ENCODE data around the gene RICTOR.
A peak's percentile ranks its signal among the peaks of the same experiment; 100 is the strongest.

The RICTOR gene

DNA sequence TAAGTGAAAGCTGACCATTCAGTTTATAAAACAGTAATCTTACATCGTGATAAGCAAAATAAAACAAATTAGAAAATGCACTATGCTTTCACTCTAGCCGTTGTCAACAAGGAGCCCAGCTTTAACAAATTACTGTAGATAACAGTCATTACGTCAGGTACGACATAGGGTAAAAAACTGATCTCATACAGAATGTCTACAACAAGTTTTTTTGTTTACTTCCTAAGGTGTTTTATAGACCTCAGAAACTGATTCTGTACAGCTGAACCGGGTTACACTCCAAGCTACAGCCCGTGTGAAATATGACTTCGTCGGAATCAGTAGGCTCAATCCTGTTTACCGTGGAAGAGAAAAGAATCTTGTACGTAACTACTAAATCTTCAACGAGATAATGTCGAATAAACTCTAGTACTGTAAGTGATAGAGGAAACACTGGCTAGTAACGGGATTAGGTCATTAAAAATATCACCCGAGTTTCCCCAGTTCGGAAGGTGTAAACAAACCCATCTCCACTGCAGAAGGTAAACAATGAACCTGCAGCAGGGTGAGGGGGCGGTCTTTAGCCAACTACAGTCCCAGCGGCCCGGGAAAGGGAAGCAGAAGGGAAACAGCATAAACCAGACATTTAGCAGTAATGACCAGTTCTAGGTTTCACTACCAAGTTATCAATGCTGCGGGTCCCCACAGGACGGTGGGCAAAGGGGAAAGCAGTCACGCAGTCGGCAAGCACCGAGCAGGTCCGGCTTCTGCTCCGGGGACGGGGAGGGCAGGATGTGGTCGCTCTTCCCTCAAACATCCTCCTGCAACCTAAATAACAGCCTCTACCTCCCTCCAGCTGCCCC is 1.1 kb downstream of the RICTOR start:
- Histone ChIP-seq H3K4me3 (ENCODE audit: low read depth, low read length) (peak overlapping the region; percentile 97), H3K36me3 (ENCODE audit: control insufficient read depth, insufficient read depth, low read length) (no peaks in the 10 kb centered on the region), H3K9me3 (ENCODE audit: control insufficient read depth, low read length) (no peaks in the 10 kb centered on the region), H2AFZ (peak overlapping the region; percentile 75), H3K9ac (peak overlapping the region; percentile 20), H3K27ac (peak overlapping the region; percentile 96), H3K27me3 (ENCODE audit: control insufficient read depth, insufficient read depth, low read length) (no peaks in the 10 kb centered on the region), H3K4me1 (no peaks in the 10 kb centered on the region), H3K4me2 (ENCODE audit: low read length) (peak overlapping the region; percentile 85), H3K79me2 (peaks cover 27% of the 10 kb centered on the region)
- no peak for TF ChIP-seq CTCF (IDR thresholded peaks at IDR 0.05)

- H2AFZ ChIP-seq, result no peak overlapping the region
- H3K36me3 ChIP-seq (ENCODE audit: control insufficient read depth, insufficient read depth, low read length), result no peaks in the 10 kb centered on the region
- no peak overlapping the region for H3K4me3 ChIP-seq (ENCODE audit: low read depth, low read length)
- H3K79me2 ChIP-seq, result peaks cover 55% of the 10 kb centered on the region
- no peak overlapping the region for H3K27ac ChIP-seq
- no peaks in the 10 kb centered on the region for H3K9me3 ChIP-seq (ENCODE audit: control insufficient read depth, low read length)
- H3K4me2 ChIP-seq (ENCODE audit: low read length), result no peak overlapping the region
- TF ChIP-seq CTCF (IDR thresholded peaks at IDR 0.05), result no peak
- no peaks in the 10 kb centered on the region for H3K27me3 ChIP-seq (ENCODE audit: control insufficient read depth, insufficient read depth, low read length)
- H3K9ac ChIP-seq, result no peak overlapping the region
- H3K4me1 ChIP-seq, result no peaks in the 10 kb centered on the region
Observed at GRCh38 chr5:39068099-39068498, 6.1 kb downstream of the RICTOR start.

DNA sequence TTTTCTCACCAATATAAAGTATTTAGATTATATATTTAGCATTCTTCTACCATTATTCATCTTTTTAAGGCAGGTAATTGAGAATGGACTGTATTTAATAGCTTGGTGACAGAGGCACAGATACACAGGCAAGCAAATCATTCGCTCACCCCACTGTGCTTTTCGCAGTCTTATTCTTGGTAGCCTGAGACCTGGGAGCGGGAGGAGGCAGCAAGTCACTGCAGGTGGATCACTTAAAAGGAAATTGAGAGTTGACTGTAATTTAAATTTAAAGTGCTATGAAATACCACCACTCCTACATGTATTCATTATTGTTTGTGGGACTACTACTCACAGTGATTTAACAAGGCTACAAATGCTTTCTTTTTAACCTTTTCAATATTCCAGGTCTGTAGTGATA is 9.7 kb downstream of the RICTOR start:
- H3K4me2 ChIP-seq (ENCODE audit: low read length), result no peak overlapping the region
- peaks cover 40% of the 10 kb centered on the region for H3K79me2 ChIP-seq
- H3K9ac ChIP-seq, result no peak overlapping the region
- TF ChIP-seq CTCF (IDR thresholded peaks at IDR 0.05), result no peak
- no peaks in the 10 kb centered on the region for H3K9me3 ChIP-seq (ENCODE audit: control insufficient read depth, low read length)
- no peak overlapping the region for H3K27ac ChIP-seq
- no peaks in the 10 kb centered on the region for H3K27me3 ChIP-seq (ENCODE audit: control insufficient read depth, insufficient read depth, low read length)
- H3K36me3 ChIP-seq (ENCODE audit: control insufficient read depth, insufficient read depth, low read length), result no peaks in the 10 kb centered on the region
- no peak overlapping the region for H2AFZ ChIP-seq
- H3K4me1 ChIP-seq, result no peaks in the 10 kb centered on the region
- H3K4me3 ChIP-seq (ENCODE audit: low read depth, low read length), result no peak overlapping the region

DNA sequence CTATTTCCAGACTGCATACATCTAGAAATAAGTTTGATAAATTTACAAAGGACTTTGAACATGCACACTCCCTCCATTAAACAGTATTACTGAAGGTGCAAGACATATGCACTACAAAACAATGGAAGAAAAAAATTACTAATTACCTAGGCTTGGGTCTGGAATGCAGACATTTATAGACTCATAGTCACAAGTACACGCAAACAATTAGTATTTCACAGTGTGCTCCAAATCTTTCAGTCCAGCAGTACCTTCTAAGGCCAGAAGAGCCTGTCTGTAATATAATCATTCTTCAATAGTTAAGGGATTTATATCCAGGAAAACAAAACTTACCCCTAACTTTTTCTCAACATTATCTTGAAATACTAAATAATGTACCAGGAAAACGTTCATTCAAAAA is 11.2 kb downstream of the RICTOR start:
- Histone ChIP-seq H3K4me1 (no peaks in the 10 kb centered on the region), H3K4me2 (ENCODE audit: low read length) (no peak overlapping the region), H3K27ac (no peak overlapping the region), H3K79me2 (peaks cover 30% of the 10 kb centered on the region), H3K36me3 (ENCODE audit: control insufficient read depth, insufficient read depth, low read length) (no peaks in the 10 kb centered on the region), H2AFZ (no peak overlapping the region), H3K4me3 (ENCODE audit: low read depth, low read length) (no peak overlapping the region), H3K9me3 (ENCODE audit: control insufficient read depth, low read length) (no peaks in the 10 kb centered on the region), H3K27me3 (ENCODE audit: control insufficient read depth, insufficient read depth, low read length) (no peaks in the 10 kb centered on the region), H3K9ac (no peak overlapping the region)
- TF ChIP-seq CTCF (IDR thresholded peaks at IDR 0.05), result no peak

- no peaks in the 10 kb centered on the region for H3K4me1 ChIP-seq
- no peak overlapping the region for H3K4me2 ChIP-seq (ENCODE audit: low read length)
- H3K36me3 ChIP-seq (ENCODE audit: control insufficient read depth, insufficient read depth, low read length), result no peaks in the 10 kb centered on the region
- H3K4me3 ChIP-seq (ENCODE audit: low read depth, low read length), result no peak overlapping the region
- no peaks in the 10 kb centered on the region for H3K27me3 ChIP-seq (ENCODE audit: control insufficient read depth, insufficient read depth, low read length)
- no peak overlapping the region for H3K27ac ChIP-seq
- H3K79me2 ChIP-seq, result peaks cover 26% of the 10 kb centered on the region
- H2AFZ ChIP-seq, result no peak overlapping the region
- no peak for TF ChIP-seq CTCF (IDR thresholded peaks at IDR 0.05)
- no peak overlapping the region for H3K9ac ChIP-seq
- H3K9me3 ChIP-seq (ENCODE audit: control insufficient read depth, low read length), result no peaks in the 10 kb centered on the region
Observed at GRCh38 chr5:39062530-39062929, 11.7 kb downstream of the RICTOR start.
